Adipose tissue (tissue), 3 donors: Measurements from ENCODE around the gene TM7SF2. TPM values are rescaled to one million over a fixed set of nuclear protein-coding genes. Genes with fewer than 3 reads are reported as not detected.
"Not testable (repeated sequence)": the region's sequence is repeated elsewhere in the genome, so short reads cannot be mapped to it uniquely, and the experiment has no call there.

ENCODE experiments used
- H3K27ac ChIP-seq: one replicate; pipeline ENCODE4 v1.5.1; 2013; ENCODE audit warnings: low read depth, low read length
- WGBS, 3 donors: extraction: QIAGEN DNeasy Blood & Tissue Kit; methylation state at CpG; one replicate each; pipeline ENCODE4 v1.1.7; 2013; 5-methylcytosine and 5-hydroxymethylcytosine counted together
- polyA plus RNA-seq, 3 donors: library from polyadenylated mRNA; stranded (reverse); fragments of 200-250 nt; gene quantifications; one replicate each; pipeline ENCODE4 v1.2.3, GENCODE V29; 2013
- donor health status: healthy with polysubstance abuse.
- donor health status: Bipolar disorder and iron deficiency.
- donor health status: healthy.

Gene TM7SF2
- polyA plus RNA-seq, 3 donors, result 25.3 to 151 (median 78.4) TPM

DNA sequence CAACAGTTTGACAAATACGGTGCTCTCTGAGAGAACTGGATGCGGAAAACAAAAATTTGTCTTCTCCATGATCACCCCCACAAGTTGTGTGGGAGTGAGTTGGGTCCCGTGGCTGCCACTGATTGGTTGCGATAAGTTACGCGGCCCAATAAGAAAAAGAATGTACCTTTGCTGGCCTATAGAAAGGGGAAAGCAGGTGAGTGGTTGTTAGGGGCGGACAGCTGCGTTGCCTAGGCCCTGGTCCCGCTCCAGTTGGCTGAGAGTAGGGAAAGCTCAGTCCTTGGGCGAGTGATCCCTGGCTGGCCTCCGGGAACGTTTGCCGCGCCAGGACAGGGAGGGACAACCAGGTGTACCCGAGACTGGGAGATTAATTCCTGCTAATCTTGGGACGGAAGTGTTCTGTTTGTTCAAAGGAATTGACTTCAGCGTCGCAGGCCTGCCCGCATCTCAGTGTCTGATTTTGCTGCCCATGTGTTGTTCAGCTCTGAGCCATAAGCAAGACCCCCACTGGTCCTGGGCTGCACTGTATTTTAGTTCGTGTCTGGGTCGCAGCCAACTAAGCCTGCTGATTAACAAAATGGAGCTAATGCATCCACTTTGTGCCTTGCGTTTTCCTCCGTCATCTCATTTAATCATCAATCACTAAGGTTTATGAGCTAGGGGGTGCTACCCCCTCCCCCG is 23.4 kb downstream of the TM7SF2 start:
- WGBS, 3 donors, result 1 to 2% (median 2%) methylated on average over 24 of the region's 24 CpGs
- H3K27ac ChIP-seq, result peak overlapping the region; percentile 75

GRCh38 chr11:65135633-65136145 is 24.0 kb downstream of the TM7SF2 start:
- 40 to 59% (median 53%) methylated on average over 11 of the region's 11 CpGs for WGBS, 3 donors
- no peak overlapping the region for H3K27ac ChIP-seq

GRCh38 chr11:65136515-65137096 is 24.9 kb downstream of the TM7SF2 start:
- no peak overlapping the region for H3K27ac ChIP-seq
- WGBS, 3 donors, result 88 to 90% (median 89%) methylated on average over 15 of the region's 15 CpGs

GRCh38 chr11:65141896-65142494 is 30.3 kb downstream of the TM7SF2 start:
- H3K27ac ChIP-seq, result no peak overlapping the region
- 71 to 79% (median 77%) methylated on average over 7 of the region's 7 CpGs for WGBS, 3 donors

GRCh38 chr11:65147352-65148075 is 35.8 kb downstream of the TM7SF2 start:
- WGBS, 3 donors, result 77 to 89% (median 81%) methylated on average over 2 of the region's 2 CpGs
- H3K27ac ChIP-seq, result no peak overlapping the region

DNA sequence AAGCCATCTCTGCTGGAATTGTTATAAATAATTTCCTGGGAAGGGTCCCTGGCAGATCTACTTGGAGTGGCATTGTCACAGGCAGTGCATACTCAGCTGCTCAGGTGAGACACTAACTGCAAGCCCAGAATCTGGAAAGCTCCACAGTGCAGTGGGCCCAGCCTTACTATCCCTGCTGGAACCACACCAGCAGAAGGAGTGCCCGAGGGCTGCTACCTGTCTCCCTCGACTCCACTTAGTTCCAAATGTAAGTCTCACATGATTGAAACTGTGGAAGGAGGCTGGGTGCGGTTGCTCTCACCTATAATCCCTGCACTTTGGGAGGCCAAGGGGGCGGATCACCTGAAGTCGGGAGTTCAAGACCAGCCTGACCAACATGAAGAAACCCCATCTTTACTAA is 37.0 kb downstream of the TM7SF2 start:
- 86 to 89% (median 86%) methylated on average over 5 of the region's 5 CpGs for WGBS, 3 donors
- H3K27ac ChIP-seq, result no peak overlapping the region

DNA sequence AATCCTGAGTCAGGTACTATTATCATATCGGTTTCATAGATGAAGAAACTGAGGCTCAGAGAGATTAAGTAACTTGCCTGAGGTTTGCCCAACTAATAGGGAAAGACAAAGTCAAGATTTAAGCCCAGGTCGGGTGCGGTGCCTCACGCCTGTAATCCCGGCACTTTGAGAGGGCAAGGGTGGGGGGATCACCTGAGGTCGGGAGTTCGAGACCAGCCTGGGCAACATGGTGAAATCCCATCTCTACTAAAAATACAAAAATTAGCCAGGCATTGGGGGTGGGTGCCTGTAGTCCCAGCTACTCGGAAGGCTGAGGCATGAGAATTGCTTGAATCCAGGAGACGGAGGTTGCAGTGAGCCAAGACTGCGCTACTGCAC is 38.4 kb downstream of the TM7SF2 start:
- H3K27ac ChIP-seq, result not testable (repeated sequence)
- WGBS, 3 donors, result 60 to 86% (median 68%) methylated on average over 10 of the region's 10 CpGs

DNA sequence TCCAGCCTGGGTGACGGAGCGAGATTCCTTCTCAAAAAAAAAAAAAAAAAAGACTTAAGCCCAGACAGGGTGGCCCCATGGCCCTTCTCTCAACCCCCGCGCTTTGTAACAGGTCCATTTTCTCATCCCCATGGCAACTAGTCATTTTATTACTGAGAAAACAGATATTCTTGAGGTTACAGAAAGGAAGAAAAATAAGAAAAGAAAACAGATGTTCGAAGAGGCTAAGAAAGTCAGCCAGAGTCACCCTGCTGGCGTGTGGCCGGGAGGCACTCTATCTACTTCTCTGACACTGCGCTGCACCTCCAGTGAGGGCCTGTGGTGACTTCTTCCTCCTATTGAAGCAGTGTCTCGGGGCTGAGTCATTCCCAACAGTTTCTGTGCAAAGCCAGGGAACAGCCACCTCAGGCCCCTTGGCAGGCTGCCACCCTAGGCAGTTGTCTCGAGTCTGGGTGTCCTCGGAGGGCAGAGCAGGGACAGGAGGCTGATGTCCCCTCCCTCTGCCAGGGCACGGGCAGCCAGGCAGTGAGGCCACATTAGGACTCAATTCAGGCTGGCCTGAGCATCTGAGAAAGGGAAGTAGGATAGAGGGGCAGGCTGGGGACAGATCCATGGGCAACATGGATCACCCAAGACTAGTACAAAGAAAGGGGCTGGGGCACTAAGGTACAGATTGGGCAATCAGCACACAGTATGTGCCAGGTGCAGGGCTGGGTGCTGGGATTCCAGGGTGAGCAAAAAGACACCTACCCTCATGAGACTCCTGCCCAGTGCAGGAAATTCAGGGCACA is 39.0 kb downstream of the TM7SF2 start:
- no peak overlapping the region for H3K27ac ChIP-seq
- WGBS, 3 donors, result 19 to 27% (median 20%) methylated on average over 12 of the region's 12 CpGs

DNA sequence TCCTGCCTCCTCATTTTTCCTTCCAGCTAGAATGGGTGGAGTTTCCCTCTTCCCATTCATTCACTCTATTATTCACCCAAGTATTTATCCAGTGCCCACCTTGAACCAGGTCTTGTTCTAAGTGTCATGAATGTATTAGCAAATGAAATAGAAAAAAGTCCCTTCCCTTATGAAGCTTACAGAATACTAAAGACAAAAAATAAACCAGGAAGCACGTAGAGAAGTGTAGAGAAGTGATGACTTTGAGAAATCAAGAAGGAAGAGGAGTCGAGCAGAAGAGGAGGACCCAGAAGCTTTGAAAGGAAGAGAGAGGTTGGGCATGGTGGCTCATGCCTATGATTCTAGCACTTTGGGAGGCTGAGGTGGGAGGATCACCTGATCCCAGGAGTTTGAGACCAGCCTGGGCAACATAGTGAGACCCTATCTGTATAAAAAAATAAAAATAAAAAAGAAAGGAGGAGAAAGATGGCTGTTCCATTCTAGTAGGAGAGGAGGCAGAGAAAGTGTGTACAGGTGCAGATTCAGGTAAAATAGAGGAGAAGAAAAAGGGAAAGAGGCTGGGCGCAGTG is 39.7 kb downstream of the TM7SF2 start:
- WGBS, 3 donors, result 50 to 92% (median 64%) methylated on average over 3 of the region's 3 CpGs

GRCh38 chr11:65152122-65152521 is 40.5 kb downstream of the TM7SF2 start:
- 61 to 83% (median 72%) methylated on average over 2 of the region's 2 CpGs for WGBS, 3 donors
- H3K27ac ChIP-seq, result peak overlapping the region; percentile 26

More for the DNA sequence above, 39.7 kb downstream of the TM7SF2 start:
- H3K27ac ChIP-seq, result no peak overlapping the region

GRCh38 chr11:65156256-65156655 is 44.6 kb downstream of the TM7SF2 start:
- H3K27ac ChIP-seq, result no peak overlapping the region
- WGBS, 3 donors, result 88 to 97% (median 89%) methylated on average over 3 of the region's 3 CpGs

- no peak overlapping the region for H3K27ac ChIP-seq
- WGBS, 3 donors, result 87 to 95% (median 94%) methylated on average over 3 of the region's 3 CpGs
These were observed 45.3 kb downstream of the TM7SF2 start for GRCh38 chr11:65156926-65157325.

DNA sequence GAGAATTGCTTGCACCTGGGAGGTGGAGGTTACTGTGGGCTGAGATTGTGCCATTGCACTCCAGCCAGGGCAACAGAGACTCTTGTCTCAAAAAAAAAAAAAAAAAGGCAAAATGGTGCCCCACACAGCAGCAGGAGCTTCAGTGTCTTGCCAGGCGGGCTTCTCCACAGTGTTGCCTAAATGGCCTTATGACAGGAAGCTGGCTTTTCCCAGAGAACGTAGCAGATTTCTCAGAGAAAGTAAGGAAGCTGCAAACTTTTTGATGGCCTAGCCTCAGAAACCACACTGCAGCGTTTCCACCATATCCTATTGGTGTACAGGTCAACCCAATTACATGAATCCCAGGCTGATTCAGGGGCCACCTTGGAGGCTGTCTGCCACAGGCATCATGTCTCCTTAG is 45.7 kb downstream of the TM7SF2 start:
- no peak overlapping the region for H3K27ac ChIP-seq
- 40 to 79% (median 61%) methylated on average over 3 of the region's 3 CpGs for WGBS, 3 donors

DNA sequence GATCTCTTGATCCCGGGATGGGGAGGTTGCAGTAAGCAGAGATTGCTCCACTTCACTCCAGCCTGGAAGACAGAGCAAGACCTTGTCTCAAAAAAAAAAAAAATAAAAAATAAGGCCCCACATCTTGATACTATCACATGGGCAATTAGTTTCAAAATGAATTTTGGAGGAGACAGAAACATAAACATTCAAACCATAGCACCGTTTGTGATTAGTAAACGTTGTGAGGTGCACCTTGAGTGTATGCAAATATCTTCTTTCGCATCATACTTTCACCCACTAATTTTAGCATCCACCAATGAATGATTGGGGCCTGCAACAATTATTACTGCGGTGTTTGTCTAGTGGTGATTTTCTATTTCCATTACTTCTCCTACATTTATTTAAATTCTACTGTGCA is 47.3 kb downstream of the TM7SF2 start:
- H3K27ac ChIP-seq, result no peak overlapping the region
- 72 to 79% (median 74%) methylated on average over 5 of the region's 5 CpGs for WGBS, 3 donors

GRCh38 chr11:65160643-65161042 is 49.0 kb downstream of the TM7SF2 start:
- WGBS, 3 donors, result 74 to 80% (median 79%) methylated on average over 3 of the region's 3 CpGs
- H3K27ac ChIP-seq, result no peak overlapping the region

- WGBS, 3 donors, result 79 to 92% (median 86%) methylated on average over 2 of the region's 2 CpGs
- no peak overlapping the region for H3K27ac ChIP-seq
These were observed 52.0 kb downstream of the TM7SF2 start for GRCh38 chr11:65163684-65164083.
